C4-2B (cell line): Measurements from ENCODE around the gene ZSWIM5.

Experiments used
- H3K27ac ChIP-seq: fragments of 450-650 bp; 2 replicates; pipeline ENCODE4 v1.5.1; 2017
- ZFX ChIP-seq: fragments of 450-650 bp; IDR thresholded peaks from 2 replicates; pipeline ENCODE4 v1.6.1; 2017
- TF ChIP-seq, protein P1 (sequence below): fragments of 450-650 bp; conservative IDR thresholded peaks from 2 replicates; pipeline ENCODE4 v1.5.1; 2017; ENCODE audit warnings: mild to moderate bottlenecking

ZSWIM5 gene

DNA sequence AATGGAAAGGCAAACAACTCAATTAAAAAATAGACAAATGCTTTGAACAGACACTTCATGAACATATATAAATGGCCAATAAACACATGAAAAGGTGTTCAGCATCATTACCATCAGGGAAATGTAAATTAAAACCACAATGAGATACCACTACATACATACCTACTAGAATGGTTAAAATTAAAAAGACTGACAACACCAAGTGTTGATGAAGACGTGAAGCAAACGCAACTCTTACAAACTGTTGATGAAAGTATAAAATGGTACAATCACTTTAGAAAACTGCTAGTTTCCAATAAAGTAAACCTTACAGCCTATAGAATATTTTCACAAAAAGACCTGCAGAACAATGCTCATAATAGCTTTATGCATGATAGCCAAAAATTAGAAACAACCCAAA lies 230.2 kb downstream of the ZSWIM5 start:
- TF ChIP-seq, protein P1, sequence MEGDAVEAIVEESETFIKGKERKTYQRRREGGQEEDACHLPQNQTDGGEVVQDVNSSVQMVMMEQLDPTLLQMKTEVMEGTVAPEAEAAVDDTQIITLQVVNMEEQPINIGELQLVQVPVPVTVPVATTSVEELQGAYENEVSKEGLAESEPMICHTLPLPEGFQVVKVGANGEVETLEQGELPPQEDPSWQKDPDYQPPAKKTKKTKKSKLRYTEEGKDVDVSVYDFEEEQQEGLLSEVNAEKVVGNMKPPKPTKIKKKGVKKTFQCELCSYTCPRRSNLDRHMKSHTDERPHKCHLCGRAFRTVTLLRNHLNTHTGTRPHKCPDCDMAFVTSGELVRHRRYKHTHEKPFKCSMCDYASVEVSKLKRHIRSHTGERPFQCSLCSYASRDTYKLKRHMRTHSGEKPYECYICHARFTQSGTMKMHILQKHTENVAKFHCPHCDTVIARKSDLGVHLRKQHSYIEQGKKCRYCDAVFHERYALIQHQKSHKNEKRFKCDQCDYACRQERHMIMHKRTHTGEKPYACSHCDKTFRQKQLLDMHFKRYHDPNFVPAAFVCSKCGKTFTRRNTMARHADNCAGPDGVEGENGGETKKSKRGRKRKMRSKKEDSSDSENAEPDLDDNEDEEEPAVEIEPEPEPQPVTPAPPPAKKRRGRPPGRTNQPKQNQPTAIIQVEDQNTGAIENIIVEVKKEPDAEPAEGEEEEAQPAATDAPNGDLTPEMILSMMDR: no peak
- TF ChIP-seq ZFX: no peak
- no peak overlapping the region for H3K27ac ChIP-seq

- H3K27ac ChIP-seq: no peak overlapping the region
- no peak for TF ChIP-seq ZFX
- TF ChIP-seq, protein P1: no peak
These were observed 232.8 kb downstream of the ZSWIM5 start for GRCh38 chr1:44973645-44974044.

GRCh38 chr1:44970317-44970716 lies 236.1 kb downstream of the ZSWIM5 start:
- TF ChIP-seq ZFX: no peak
- TF ChIP-seq, protein P1: no peak
- no peak overlapping the region for H3K27ac ChIP-seq
